GM12878 (cell line): ENCODE results near the gene TNS4. TPM values are rescaled to one million over a fixed set of nuclear protein-coding genes. Genes with fewer than 3 reads are reported as not detected.
A peak's percentile ranks its signal among the peaks of the same experiment; 100 is the strongest.

Source experiments
- BMI1 ChIP-seq: fragments of 450-650 bp; IDR thresholded peaks from 2 replicates; pipeline ENCODE4 v1.6.1; 2016; ENCODE audit warnings: mild to moderate bottlenecking, moderate library complexity, borderline replicate concordance
- CBFB ChIP-seq: IDR thresholded peaks from 2 replicates; pipeline ENCODE4 v1.6.1; 2016; ENCODE audit warnings: antibody characterized with exemption, low read depth
- DPF2 ChIP-seq: fragments of 450-650 bp; IDR thresholded peaks from 2 replicates; pipeline ENCODE4 v1.6.1; 2017; ENCODE audit warnings: mild to moderate bottlenecking
- IKZF2 ChIP-seq, 2 experiments: fragments of 450-650 bp; IDR thresholded peaks; 2 replicates each; pipeline ENCODE4 v1.6.1; 2017; ENCODE audit warnings: mild to moderate bottlenecking in 2 of 2, moderate library complexity in 2 of 2
- KAT2A ChIP-seq: conservative IDR thresholded peaks from 2 replicates; pipeline ENCODE4 v1.6.1; 2011; ENCODE audit warnings: low read depth, low read length; ENCODE audit not compliant: control insufficient read depth
- LARP7 ChIP-seq: fragments of 450-650 bp; IDR thresholded peaks from 2 replicates; pipeline ENCODE4 v1.6.1; 2017; ENCODE audit warnings: mild to moderate bottlenecking
- MTA2 ChIP-seq: fragments of 450-650 bp; IDR thresholded peaks from 2 replicates; pipeline ENCODE4 v1.6.1; 2016; ENCODE audit warnings: low read depth, mild to moderate bottlenecking, moderate library complexity
- MXI1 ChIP-seq: fragments of 150-350 bp; IDR thresholded peaks from 2 replicates; pipeline ENCODE4 v1.6.1; 2011; ENCODE audit warnings: low read depth, mild to moderate bottlenecking, inconsistent platforms, low read length, improper control_type of control experiment
- NBN ChIP-seq: fragments of 450-650 bp; IDR thresholded peaks from 2 replicates; pipeline ENCODE4 v1.6.1; 2016
- NRF1 ChIP-seq: conservative IDR thresholded peaks from 2 replicates; pipeline ENCODE4 v1.6.1; 2011; ENCODE audit warnings: mild to moderate bottlenecking, low read depth, low read length, improper control_type of control experiment
- POLR2AphosphoS5 ChIP-seq: IDR thresholded peaks from 2 replicates; pipeline ENCODE4 v1.6.1; 2011; ENCODE audit warnings: mild to moderate bottlenecking, low read length, inconsistent platforms
- RFX5 ChIP-seq: IDR thresholded peaks from 2 replicates; pipeline ENCODE4 v1.6.1; 2011; ENCODE audit warnings: low read depth, low read length, improper control_type of control experiment
- RUNX3 ChIP-seq: IDR thresholded peaks from 2 replicates; pipeline ENCODE4 v1.6.1; 2012; ENCODE audit warnings: low read length, inconsistent platforms
- STAT1 ChIP-seq: fragments of 450-650 bp; conservative IDR thresholded peaks from 2 replicates; pipeline ENCODE4 v1.6.1; 2014; ENCODE audit warnings: antibody characterized with exemption, mild to moderate bottlenecking
- ZNF622 ChIP-seq: fragments of 450-650 bp; IDR thresholded peaks from 2 replicates; pipeline ENCODE4 v1.6.1; 2017; ENCODE audit warnings: mild to moderate bottlenecking, inconsistent platforms
- polyA plus RNA-seq, 11 experiments: library from polyadenylated mRNA; depleted of rRNA in 4 of 11; unstranded in 6 of 11; stranded (reverse) in 5 of 11; fragments of >200 nt; fragmentation: Nextera tagmentation in 4 of 11; fragmentation: Illumina TruSeq in 1 of 11; extraction: Ambion mirVana in 4 of 11; extraction: Trizol in 1 of 11; gene quantifications; 1 replicate in 1 of 11; 2 replicates in 10 of 11; pipeline versions ENCODE4 v1.2.1 to v1.2.3, GENCODE V29; 2011 to 2016; ENCODE audit warnings: inconsistent platforms in 2 of 11, missing spikeins in 2 of 11, low read depth in 1 of 11
- total RNA-seq, 4 experiments: library from RNA; depleted of rRNA in 3 of 4; stranded (reverse); fragments of >200 nt in 3 of 4; fragmentation: Illumina TruSeq in 1 of 4; extraction: Trizol in 1 of 4; gene quantifications; 2 replicates each; pipeline versions ENCODE4 v1.2.1 to v1.2.3, GENCODE V29; 2013 to 2021
- TF ChIP-seq, protein P1 (sequence below): fragments of 150-350 bp; IDR thresholded peaks from 2 replicates; pipeline ENCODE4 v1.6.1; 2016; ENCODE audit warnings: low read depth, low read length
- TF ChIP-seq, protein P2 (sequence below): fragments of 450-650 bp; IDR thresholded peaks from 2 replicates; pipeline ENCODE4 v1.6.1; 2017; ENCODE audit warnings: low read depth, mild to moderate bottlenecking, moderate library complexity
- TF ChIP-seq, protein P3 (sequence below): IDR thresholded peaks from 2 replicates; pipeline ENCODE4 v1.6.1; 2012; ENCODE audit warnings: low read depth, low read length, improper control_type of control experiment
- TF ChIP-seq, protein P4 (sequence below): fragments of 450-650 bp; IDR thresholded peaks from 2 replicates; pipeline ENCODE4 v1.6.1; 2016; ENCODE audit warnings: mild to moderate bottlenecking

The TNS4 gene
- total and polyA plus RNA-seq, 10 of the 15 experiments (the other 5 are each of a cell fraction or from before 2014, with no cell fraction given), result 0.10 to 0.90 (median 0.68) TPM; not detected in 2

DNA sequence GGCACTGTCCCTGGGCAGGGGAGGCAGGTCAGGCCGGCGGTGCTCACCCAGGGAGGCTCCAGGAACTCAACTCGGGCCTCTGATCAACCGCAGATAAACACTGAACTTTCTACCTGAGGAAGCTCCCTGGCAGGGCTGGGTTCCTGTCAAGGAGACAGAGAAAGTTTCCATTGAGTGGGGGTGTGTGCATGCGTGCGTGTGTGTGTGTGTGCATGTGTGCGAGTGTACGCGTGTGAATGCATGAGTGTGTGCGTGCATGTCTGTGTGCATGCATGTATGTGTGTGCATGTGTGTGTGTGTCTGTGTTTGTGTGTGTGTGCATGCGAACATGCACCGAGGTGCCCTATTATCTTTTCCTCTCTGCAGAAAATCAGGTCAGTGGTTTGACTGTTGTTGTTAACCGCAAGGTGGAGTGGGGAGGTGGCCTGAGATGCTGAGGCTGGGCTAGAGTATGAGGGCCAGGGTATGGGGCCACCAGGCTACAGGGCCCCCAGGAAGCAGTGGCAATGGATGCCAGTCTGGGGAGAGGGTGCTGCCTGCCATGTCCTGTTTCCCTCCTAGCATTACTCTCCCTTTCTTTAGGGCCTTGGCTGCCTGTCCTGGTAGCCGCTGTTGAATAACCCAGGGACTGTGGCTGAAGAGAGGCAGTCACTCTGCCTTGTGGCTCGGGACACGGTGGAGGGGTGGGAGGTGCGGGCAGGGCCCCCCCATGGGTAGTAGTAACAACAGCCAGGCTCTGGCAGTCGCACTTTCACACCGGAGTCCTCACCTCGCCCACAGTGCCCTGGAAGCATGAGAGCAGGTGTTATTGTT, 39.8 kb upstream of the TNS4 start (continued):
- TF ChIP-seq MTA2 (peak; percentile 59), MXI1 (peak; percentile 29; the same call in 1 of the 2 replicates), NBN (peak; percentile 98), BMI1 (peak; percentile 59; the same call in 1 of the 2 replicates), NRF1 (no peak), ZNF622 (no peak), KAT2A (no peak), POLR2AphosphoS5 (0 out of 2 replicates have a peak, but pooled peaks have one; percentile 16), STAT1 (0 out of 2 replicates have a peak, but pooled peaks have one; percentile 17), DPF2 (peak; percentile 84), LARP7 (no peak), RFX5 (no peak), RUNX3 (peak; percentile 82), CBFB (0 out of 2 replicates have a peak, but pooled peaks have one; percentile 59), IKZF2 (IDR thresholded peaks at IDR 0.05) (peak; percentile 81 to 95)
- TF ChIP-seq, protein P1, sequence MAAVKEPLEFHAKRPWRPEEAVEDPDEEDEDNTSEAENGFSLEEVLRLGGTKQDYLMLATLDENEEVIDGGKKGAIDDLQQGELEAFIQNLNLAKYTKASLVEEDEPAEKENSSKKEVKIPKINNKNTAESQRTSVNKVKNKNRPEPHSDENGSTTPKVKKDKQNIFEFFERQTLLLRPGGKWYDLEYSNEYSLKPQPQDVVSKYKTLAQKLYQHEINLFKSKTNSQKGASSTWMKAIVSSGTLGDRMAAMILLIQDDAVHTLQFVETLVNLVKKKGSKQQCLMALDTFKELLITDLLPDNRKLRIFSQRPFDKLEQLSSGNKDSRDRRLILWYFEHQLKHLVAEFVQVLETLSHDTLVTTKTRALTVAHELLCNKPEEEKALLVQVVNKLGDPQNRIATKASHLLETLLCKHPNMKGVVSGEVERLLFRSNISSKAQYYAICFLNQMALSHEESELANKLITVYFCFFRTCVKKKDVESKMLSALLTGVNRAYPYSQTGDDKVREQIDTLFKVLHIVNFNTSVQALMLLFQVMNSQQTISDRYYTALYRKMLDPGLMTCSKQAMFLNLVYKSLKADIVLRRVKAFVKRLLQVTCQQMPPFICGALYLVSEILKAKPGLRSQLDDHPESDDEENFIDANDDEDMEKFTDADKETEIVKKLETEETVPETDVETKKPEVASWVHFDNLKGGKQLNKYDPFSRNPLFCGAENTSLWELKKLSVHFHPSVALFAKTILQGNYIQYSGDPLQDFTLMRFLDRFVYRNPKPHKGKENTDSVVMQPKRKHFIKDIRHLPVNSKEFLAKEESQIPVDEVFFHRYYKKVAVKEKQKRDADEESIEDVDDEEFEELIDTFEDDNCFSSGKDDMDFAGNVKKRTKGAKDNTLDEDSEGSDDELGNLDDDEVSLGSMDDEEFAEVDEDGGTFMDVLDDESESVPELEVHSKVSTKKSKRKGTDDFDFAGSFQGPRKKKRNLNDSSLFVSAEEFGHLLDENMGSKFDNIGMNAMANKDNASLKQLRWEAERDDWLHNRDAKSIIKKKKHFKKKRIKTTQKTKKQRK, result no peak
- TF ChIP-seq, protein P2, sequence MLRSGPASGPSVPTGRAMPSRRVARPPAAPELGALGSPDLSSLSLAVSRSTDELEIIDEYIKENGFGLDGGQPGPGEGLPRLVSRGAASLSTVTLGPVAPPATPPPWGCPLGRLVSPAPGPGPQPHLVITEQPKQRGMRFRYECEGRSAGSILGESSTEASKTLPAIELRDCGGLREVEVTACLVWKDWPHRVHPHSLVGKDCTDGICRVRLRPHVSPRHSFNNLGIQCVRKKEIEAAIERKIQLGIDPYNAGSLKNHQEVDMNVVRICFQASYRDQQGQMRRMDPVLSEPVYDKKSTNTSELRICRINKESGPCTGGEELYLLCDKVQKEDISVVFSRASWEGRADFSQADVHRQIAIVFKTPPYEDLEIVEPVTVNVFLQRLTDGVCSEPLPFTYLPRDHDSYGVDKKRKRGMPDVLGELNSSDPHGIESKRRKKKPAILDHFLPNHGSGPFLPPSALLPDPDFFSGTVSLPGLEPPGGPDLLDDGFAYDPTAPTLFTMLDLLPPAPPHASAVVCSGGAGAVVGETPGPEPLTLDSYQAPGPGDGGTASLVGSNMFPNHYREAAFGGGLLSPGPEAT, result peak; percentile 87
- TF ChIP-seq, protein P3, sequence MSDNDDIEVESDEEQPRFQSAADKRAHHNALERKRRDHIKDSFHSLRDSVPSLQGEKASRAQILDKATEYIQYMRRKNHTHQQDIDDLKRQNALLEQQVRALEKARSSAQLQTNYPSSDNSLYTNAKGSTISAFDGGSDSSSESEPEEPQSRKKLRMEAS, result 0 out of 2 replicates have a peak, but pooled peaks have one; percentile 41
- TF ChIP-seq, protein P4, sequence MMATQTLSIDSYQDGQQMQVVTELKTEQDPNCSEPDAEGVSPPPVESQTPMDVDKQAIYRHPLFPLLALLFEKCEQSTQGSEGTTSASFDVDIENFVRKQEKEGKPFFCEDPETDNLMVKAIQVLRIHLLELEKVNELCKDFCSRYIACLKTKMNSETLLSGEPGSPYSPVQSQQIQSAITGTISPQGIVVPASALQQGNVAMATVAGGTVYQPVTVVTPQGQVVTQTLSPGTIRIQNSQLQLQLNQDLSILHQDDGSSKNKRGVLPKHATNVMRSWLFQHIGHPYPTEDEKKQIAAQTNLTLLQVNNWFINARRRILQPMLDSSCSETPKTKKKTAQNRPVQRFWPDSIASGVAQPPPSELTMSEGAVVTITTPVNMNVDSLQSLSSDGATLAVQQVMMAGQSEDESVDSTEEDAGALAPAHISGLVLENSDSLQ, result peak; percentile 25; the same call in 1 of the 2 replicates
